ENCODE data around the gene CFAP43. TPM values are rescaled to one million over a fixed set of nuclear protein-coding genes. Genes with fewer than 3 reads are reported as not detected.

Gene CFAP43
- total and polyA plus RNA-seq, 10 of the 15 experiments (the other 5 are each of a cell fraction or from before 2014, with no cell fraction given) = 0.06 to 0.14 (median 0.10) TPM; not detected in 5

DNA sequence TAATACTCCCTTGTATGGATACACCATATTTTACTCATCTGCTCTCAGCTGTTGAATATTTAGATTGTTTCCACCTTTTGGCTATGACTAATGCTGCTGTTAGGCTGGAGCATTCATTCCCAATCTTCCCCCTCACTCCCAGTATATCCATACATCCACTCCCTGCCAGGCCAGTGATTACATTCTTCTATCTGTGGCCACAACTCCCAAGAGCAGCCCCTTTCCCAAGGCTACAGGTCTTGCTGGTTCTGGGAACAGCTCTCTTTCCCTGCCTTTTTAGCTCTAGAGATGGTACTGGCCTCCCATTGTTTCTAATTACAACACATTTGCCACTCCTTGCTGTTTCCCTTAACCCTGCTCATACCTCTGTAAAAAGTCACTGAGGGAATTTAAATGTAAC, 82.0 kb downstream of the CFAP43 start:
- H4K20me1 ChIP-seq (ENCODE audit: control insufficient read depth, insufficient read depth) = no peaks in the 10 kb centered on the region
- ChIA-PET POLR2A (no interaction called here), RAD21 (ENCODE audit: unreplicated experiment) (no interaction called here), SMC1A (ENCODE audit: uncharacterized antibody, unreplicated experiment) (no interaction called here), CTCF (no interaction called here)
- no peaks in the 10 kb centered on the region for H3K36me3 ChIP-seq (ENCODE audit: control insufficient read depth in 2 of 2, insufficient read depth in 2 of 2, low read length in 1 of 2)
- BruUV-seq (replicated peaks) = no TSS peak
- intact Hi-C loops (cut with micrococcal nuclease; ENCODE audit: unreplicated experiment) = no loop called here
- H3K4me1 ChIP-seq (ENCODE audit: control insufficient read depth, insufficient read depth, low read length) = no peaks in the 10 kb centered on the region
- H3K27me3 ChIP-seq (replicated peaks in 1 of 2; ENCODE audit: control insufficient read depth in 2 of 2, insufficient read depth in 2 of 2, low read length in 1 of 2) = peaks cover 0 to 2% of the 10 kb centered on the region in 2 experiments; a peak in 1 of 4 replicates
- TF ChIP-seq NR2C2 (IDR thresholded peaks at IDR 0.05; ENCODE audit: borderline replicate concordance, control insufficient read depth, insufficient read length, low read depth) (no peak), NFIC (IDR thresholded peaks at IDR 0.05; ENCODE audit: low read depth, low read length) (no peak), YBX1 (IDR thresholded peaks at IDR 0.05) (no peak), MYB (IDR thresholded peaks at IDR 0.05; ENCODE audit: borderline replicate concordance, low read depth, low read length) (no peak), EZH2 (IDR thresholded peaks at IDR 0.05; ENCODE audit: borderline replicate concordance, control insufficient read depth, low read depth, low read length) (no peak)
- TF ChIP-seq, protein P1, sequence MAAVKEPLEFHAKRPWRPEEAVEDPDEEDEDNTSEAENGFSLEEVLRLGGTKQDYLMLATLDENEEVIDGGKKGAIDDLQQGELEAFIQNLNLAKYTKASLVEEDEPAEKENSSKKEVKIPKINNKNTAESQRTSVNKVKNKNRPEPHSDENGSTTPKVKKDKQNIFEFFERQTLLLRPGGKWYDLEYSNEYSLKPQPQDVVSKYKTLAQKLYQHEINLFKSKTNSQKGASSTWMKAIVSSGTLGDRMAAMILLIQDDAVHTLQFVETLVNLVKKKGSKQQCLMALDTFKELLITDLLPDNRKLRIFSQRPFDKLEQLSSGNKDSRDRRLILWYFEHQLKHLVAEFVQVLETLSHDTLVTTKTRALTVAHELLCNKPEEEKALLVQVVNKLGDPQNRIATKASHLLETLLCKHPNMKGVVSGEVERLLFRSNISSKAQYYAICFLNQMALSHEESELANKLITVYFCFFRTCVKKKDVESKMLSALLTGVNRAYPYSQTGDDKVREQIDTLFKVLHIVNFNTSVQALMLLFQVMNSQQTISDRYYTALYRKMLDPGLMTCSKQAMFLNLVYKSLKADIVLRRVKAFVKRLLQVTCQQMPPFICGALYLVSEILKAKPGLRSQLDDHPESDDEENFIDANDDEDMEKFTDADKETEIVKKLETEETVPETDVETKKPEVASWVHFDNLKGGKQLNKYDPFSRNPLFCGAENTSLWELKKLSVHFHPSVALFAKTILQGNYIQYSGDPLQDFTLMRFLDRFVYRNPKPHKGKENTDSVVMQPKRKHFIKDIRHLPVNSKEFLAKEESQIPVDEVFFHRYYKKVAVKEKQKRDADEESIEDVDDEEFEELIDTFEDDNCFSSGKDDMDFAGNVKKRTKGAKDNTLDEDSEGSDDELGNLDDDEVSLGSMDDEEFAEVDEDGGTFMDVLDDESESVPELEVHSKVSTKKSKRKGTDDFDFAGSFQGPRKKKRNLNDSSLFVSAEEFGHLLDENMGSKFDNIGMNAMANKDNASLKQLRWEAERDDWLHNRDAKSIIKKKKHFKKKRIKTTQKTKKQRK (IDR thresholded peaks at IDR 0.05; ENCODE audit: low read depth, low read length) = no peak
- TF ChIP-seq, protein P2, sequence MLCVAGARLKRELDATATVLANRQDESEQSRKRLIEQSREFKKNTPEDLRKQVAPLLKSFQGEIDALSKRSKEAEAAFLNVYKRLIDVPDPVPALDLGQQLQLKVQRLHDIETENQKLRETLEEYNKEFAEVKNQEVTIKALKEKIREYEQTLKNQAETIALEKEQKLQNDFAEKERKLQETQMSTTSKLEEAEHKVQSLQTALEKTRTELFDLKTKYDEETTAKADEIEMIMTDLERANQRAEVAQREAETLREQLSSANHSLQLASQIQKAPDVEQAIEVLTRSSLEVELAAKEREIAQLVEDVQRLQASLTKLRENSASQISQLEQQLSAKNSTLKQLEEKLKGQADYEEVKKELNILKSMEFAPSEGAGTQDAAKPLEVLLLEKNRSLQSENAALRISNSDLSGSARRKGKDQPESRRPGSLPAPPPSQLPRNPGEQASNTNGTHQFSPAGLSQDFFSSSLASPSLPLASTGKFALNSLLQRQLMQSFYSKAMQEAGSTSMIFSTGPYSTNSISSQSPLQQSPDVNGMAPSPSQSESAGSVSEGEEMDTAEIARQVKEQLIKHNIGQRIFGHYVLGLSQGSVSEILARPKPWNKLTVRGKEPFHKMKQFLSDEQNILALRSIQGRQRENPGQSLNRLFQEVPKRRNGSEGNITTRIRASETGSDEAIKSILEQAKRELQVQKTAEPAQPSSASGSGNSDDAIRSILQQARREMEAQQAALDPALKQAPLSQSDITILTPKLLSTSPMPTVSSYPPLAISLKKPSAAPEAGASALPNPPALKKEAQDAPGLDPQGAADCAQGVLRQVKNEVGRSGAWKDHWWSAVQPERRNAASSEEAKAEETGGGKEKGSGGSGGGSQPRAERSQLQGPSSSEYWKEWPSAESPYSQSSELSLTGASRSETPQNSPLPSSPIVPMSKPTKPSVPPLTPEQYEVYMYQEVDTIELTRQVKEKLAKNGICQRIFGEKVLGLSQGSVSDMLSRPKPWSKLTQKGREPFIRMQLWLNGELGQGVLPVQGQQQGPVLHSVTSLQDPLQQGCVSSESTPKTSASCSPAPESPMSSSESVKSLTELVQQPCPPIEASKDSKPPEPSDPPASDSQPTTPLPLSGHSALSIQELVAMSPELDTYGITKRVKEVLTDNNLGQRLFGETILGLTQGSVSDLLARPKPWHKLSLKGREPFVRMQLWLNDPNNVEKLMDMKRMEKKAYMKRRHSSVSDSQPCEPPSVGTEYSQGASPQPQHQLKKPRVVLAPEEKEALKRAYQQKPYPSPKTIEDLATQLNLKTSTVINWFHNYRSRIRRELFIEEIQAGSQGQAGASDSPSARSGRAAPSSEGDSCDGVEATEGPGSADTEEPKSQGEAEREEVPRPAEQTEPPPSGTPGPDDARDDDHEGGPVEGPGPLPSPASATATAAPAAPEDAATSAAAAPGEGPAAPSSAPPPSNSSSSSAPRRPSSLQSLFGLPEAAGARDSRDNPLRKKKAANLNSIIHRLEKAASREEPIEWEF (IDR thresholded peaks at IDR 0.05; ENCODE audit: insufficient replicate concordance, low read depth, low read length) = no peak
- TF ChIP-seq, protein P3, sequence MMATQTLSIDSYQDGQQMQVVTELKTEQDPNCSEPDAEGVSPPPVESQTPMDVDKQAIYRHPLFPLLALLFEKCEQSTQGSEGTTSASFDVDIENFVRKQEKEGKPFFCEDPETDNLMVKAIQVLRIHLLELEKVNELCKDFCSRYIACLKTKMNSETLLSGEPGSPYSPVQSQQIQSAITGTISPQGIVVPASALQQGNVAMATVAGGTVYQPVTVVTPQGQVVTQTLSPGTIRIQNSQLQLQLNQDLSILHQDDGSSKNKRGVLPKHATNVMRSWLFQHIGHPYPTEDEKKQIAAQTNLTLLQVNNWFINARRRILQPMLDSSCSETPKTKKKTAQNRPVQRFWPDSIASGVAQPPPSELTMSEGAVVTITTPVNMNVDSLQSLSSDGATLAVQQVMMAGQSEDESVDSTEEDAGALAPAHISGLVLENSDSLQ (IDR thresholded peaks at IDR 0.05) = no peak
- no peak overlapping the region for H2AFZ ChIP-seq (ENCODE audit: control insufficient read depth, low read depth, low read length)
- H3K79me2 ChIP-seq (ENCODE audit: control insufficient read depth, insufficient read depth, low read length) = no peaks in the 10 kb centered on the region
- no peak overlapping the region for H3K27ac ChIP-seq (ENCODE audit: control insufficient read depth, insufficient read depth)
- H3K4me3 ChIP-seq = no peak overlapping the region
- no peak overlapping the region for H3K4me2 ChIP-seq (ENCODE audit: control insufficient read depth, insufficient read depth)
- DNase-seq (ENCODE audit: low read depth, low spot score) (no peak), FAIRE-seq (no peak), ATAC-seq (no peak)
- H3K9me3 ChIP-seq (replicated peaks; ENCODE audit: control insufficient read depth, insufficient read depth, low read length) = no peaks in the 10 kb centered on the region; the same call in 2 of the 3 replicates
- in situ Hi-C loops (cut with MboI) = no loop called here
- no peak overlapping the region for H3K9ac ChIP-seq (ENCODE audit: control insufficient read depth, insufficient read depth, low read length)

Measured in GM12878 (cell line).